DOHH2 (cell line): ENCODE measurements around the gene SCT.

Experiments used
- CTCF ChIP-seq: fragments of 200-600 bp; sonication (generic); IDR thresholded peaks from one replicate; pipeline ENCODE4 v1.5.1; 2014; ENCODE audit warnings: antibody characterized with exemption, mild to moderate bottlenecking, low read depth, low read length; ENCODE audit not compliant: poor library complexity, severe bottlenecking
- EZH2phosphoT487 ChIP-seq: fragments of 200-600 bp; sonication (generic); IDR thresholded peaks from 2 replicates; pipeline ENCODE4 v1.6.1; 2017; ENCODE audit warnings: borderline replicate concordance, mild to moderate bottlenecking, antibody characterized with exemption, low read length, moderate library complexity, mixed read lengths

DNA sequence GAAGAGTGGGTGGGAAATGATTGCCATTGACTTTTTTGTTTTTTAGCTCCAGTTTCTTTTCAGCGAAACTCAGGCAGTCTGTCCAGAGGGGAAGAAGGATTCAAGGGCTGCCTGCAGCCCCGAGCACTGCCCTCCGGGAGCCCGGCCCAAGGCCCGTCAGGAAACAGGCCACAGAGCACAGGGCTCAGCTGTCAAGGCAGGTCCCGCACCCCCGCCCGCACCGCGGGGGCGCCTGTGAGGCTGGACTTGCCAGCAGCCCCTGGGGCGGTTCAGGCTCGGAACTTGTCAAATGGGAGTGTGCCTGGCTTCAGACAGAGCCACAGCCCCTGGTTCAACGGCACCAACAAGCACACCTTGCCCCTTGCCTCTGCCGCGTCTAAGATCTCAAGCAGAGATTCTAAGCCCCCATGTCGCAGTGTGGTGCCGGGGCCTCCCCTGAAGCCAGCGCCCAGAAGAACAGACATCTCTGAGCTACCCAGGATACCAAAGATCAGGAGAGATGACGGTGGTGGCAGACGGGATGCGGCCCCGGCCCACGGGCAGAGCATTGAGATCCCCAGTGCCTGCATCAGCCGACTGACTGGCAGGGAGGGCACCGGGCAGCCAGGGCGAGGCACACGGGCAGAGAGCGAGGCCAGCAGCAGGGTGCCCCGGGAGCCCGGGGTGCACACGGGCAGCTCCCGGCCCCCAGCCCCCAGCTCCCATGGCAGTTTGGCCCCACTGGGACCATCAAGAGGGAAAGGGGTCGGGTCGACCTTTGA lies 19.8 kb downstream of the SCT start:
- TF ChIP-seq CTCF (no peak), EZH2phosphoT487 (no peak)
